NCI-H69 (cell line): ENCODE data around the gene TOMM40.
"Not testable (repeated sequence)": the region's sequence is repeated elsewhere in the genome, so short reads cannot be mapped to it uniquely, and the experiment has no call there.

ENCODE experiments used
- DNase-seq: peaks from one replicate; lab custom pipeline; 2025; lab: John Stamatoyannopoulos, UW

Gene TOMM40

DNA sequence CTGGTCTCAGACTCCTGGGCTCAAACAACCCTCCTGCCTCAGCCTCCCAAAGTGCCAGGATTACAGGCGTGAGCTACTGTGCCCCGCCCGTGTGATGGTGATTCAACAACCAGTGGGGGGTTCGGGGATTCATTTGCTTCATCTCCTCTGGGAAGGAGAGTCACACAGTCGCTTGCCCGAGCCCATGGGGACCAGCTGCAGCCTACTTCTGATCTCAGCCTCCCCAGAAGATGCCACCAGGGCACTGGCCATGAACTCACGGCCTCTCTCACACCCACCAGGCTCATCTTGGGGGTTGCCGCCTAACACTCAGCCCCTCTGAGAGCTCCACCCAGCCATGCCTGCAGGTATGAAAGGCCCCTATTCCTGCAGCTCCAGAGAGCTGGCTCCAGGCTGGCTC is 6.8 kb downstream of the TOMM40 start:
- no peak for DNase-seq

DNA sequence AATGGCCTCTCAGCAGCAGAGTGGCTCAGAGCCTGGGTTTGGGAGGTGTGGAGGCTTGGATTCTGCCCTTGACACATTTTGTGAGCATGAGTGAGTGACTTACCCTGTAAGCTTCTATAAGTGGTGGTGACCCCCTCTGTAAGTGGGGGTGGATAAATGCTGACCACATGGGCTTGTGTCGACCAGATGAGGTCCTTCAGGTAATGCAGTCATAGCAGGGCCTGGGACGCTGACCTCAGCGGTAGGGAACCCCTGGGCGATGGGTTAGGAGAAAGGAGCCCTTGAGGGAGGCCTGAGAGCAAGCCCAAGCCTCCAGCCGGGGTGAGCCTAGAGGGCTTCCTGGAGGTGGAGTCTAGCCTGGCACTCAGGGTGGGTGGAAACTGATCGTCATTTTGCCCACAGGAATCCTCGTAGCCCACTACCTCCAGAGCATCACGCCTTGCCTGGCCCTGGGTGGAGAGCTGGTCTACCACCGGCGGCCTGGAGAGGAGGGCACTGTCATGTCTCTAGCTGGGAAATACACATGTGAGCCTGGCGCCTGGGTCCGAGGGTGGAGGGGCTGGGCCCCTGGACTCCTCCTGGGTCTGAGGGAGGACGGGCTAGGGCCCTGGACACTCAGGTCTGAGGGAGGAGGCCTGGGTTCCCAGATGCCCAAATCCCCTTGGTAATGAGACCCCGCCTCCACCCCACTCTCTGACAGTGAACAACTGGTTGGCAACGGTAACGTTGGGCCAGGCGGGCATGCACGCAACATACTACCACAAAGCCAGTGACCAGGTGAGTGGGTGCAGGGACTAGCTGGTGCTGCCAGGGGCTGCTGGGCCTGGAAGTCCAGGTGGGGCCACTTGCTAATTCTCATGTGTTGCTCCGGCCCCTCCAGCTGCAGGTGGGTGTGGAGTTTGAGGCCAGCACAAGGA is 9.5 kb downstream of the TOMM40 start:
- DNase-seq: no peak

DNA sequence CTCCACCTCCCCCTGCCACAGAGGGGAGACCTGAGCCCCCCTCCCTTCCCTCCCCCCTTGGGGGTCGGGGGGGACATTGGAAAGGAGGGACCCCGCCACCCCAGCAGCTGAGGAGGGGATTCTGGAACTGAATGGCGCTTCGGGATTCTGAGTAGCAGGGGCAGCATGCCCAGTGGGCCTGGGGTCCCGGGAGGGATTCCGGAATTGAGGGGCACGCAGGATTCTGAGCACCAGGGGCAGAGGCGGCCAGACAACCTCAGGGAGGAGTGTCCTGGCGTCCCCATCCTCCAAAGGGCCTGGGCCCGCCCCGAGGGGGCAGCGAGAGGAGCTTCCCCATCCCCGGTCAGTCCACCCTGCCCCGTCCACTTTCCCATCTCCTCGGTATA is 12.2 kb downstream of the TOMM40 start:
- no peak for DNase-seq

DNA sequence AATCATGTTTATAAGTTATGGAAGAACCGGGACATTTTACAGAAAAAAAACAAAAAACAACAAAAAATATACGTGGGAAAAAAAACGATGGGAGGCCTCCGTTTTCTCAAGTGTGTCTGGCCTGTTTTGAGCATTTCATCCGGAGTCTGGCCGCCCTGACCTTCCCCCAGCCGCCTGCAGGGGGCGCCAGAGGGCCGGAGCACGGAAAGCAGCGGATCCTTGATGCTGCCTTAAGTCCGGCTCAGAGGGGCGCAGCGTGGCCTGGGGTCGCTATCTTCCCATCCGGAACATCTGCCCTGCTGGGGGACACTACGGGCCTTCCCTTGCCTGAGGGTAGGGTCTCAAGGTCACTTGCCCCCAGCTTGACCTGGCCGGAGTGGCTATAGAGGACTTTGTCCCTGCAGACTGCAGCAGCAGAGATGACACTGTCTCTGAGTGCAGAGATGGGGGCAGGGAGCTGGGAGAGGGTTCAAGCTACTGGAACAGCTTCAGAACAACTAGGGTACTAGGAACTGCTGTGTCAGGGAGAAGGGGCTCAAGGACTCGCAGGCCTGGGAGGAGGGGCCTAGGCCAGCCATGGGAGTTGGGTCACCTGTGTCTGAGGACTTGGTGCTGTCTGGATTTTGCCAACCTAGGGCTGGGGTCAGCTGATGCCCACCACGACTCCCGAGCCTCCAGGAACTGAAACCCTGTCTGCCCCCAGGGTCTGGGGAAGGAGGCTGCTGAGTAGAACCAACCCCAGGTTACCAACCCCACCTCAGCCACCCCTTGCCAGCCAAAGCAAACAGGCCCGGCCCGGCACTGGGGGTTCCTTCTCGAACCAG is 12.8 kb downstream of the TOMM40 start:
- peak; percentile 54 for DNase-seq

DNA sequence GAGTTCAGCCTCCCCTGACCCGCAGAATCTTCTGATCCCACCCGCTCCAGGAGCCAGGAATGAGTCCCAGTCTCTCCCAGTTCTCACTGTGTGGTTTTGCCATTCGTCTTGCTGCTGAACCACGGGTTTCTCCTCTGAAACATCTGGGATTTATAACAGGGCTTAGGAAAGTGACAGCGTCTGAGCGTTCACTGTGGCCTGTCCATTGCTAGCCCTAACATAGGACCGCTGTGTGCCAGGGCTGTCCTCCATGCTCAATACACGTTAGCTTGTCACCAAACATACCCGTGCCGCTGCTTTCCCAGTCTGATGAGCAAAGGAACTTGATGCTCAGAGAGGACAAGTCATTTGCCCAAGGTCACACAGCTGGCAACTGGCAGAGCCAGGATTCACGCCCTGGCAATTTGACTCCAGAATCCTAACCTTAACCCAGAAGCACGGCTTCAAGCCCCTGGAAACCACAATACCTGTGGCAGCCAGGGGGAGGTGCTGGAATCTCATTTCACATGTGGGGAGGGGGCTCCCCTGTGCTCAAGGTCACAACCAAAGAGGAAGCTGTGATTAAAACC is 13.5 kb downstream of the TOMM40 start:
- peak; percentile 36 for DNase-seq

DNA sequence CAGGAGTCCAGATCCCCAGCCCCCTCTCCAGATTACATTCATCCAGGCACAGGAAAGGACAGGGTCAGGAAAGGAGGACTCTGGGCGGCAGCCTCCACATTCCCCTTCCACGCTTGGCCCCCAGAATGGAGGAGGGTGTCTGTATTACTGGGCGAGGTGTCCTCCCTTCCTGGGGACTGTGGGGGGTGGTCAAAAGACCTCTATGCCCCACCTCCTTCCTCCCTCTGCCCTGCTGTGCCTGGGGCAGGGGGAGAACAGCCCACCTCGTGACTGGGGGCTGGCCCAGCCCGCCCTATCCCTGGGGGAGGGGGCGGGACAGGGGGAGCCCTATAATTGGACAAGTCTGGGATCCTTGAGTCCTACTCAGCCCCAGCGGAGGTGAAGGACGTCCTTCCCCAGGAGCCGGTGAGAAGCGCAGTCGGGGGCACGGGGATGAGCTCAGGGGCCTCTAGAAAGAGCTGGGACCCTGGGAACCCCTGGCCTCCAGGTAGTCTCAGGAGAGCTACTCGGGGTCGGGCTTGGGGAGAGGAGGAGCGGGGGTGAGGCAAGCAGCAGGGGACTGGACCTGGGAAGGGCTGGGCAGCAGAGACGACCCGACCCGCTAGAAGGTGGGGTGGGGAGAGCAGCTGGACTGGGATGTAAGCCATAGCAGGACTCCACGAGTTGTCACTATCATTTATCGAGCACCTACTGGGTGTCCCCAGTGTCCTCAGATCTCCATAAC is 14.5 kb downstream of the TOMM40 start, which contains the start of gene APOE:
Gene APOE, plus strand, starts transcription at position 360 of the 724 bp plus-strand sequence. CDS start 829 bp downstream, outside the sequence.
- peak; percentile 40 for DNase-seq

DNA sequence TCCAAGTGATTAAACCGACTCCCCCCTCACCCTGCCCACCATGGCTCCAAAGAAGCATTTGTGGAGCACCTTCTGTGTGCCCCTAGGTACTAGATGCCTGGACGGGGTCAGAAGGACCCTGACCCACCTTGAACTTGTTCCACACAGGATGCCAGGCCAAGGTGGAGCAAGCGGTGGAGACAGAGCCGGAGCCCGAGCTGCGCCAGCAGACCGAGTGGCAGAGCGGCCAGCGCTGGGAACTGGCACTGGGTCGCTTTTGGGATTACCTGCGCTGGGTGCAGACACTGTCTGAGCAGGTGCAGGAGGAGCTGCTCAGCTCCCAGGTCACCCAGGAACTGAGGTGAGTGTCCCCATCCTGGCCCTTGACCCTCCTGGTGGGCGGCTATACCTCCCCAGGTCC is 16.6 kb downstream of the TOMM40 start:
- DNase-seq: no peak

DNA sequence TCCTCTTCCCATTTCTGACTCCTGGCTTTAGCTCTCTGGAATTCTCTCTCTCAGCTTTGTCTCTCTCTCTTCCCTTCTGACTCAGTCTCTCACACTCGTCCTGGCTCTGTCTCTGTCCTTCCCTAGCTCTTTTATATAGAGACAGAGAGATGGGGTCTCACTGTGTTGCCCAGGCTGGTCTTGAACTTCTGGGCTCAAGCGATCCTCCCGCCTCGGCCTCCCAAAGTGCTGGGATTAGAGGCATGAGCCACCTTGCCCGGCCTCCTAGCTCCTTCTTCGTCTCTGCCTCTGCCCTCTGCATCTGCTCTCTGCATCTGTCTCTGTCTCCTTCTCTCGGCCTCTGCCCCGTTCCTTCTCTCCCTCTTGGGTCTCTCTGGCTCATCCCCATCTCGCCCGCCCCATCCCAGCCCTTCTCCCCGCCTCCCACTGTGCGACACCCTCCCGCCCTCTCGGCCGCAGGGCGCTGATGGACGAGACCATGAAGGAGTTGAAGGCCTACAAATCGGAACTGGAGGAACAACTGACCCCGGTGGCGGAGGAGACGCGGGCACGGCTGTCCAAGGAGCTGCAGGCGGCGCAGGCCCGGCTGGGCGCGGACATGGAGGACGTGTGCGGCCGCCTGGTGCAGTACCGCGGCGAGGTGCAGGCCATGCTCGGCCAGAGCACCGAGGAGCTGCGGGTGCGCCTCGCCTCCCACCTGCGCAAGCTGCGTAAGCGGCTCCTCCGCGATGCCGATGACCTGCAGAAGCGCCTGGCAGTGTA is 17.2 kb downstream of the TOMM40 start:
- DNase-seq: no peak

DNA sequence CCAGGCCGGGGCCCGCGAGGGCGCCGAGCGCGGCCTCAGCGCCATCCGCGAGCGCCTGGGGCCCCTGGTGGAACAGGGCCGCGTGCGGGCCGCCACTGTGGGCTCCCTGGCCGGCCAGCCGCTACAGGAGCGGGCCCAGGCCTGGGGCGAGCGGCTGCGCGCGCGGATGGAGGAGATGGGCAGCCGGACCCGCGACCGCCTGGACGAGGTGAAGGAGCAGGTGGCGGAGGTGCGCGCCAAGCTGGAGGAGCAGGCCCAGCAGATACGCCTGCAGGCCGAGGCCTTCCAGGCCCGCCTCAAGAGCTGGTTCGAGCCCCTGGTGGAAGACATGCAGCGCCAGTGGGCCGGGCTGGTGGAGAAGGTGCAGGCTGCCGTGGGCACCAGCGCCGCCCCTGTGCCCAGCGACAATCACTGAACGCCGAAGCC is 17.8 kb downstream of the TOMM40 start:
- no peak for DNase-seq

DNA sequence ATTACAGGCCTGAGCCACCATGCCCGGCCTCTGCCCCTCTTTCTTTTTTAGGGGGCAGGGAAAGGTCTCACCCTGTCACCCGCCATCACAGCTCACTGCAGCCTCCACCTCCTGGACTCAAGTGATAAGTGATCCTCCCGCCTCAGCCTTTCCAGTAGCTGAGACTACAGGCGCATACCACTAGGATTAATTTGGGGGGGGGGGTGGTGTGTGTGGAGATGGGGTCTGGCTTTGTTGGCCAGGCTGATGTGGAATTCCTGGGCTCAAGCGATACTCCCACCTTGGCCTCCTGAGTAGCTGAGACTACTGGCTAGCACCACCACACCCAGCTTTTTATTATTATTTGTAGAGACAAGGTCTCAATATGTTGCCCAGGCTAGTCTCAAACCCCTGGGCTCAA is 18.7 kb downstream of the TOMM40 start:
- no peak for DNase-seq

DNA sequence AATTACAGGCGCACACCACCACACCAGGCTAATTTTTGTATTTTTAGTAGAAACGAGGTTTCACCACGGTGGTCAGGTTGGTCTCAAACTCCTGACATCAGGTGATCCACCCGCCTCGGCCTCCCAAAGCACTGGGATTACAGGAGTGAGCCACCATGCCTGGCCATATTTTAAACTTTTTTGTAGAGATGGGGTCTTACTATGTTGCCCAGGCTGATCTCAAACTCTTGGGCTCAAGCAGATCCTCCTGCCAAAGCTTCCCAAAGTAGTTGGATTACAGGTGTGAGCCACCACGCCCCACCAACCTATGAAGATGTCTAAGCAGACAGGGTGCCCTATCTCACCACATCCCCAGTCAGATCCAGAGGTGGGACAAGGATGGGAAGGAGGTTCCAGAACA is 20.8 kb downstream of the TOMM40 start:
- not testable (repeated sequence) for DNase-seq

DNA sequence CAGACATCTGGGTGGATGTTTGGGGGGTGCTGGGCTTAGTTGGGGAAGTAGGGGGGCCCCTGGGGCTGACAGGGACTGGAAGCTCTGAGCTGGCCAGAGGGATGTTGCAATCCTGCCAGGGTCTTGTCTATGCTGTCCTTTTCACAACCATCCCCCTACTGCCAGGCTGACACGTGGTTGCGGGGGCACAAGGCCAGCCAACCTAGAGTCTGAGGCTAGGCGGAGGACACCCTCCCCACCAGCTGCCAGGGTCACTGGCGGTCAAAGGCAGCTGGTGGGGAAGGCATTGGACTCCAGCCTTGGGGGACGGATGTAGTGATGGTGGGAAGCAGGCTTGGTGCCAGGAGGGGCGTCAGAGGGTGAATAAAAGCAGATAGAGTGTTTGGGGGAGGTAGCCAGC is 21.8 kb downstream of the TOMM40 start:
- no peak for DNase-seq

DNA sequence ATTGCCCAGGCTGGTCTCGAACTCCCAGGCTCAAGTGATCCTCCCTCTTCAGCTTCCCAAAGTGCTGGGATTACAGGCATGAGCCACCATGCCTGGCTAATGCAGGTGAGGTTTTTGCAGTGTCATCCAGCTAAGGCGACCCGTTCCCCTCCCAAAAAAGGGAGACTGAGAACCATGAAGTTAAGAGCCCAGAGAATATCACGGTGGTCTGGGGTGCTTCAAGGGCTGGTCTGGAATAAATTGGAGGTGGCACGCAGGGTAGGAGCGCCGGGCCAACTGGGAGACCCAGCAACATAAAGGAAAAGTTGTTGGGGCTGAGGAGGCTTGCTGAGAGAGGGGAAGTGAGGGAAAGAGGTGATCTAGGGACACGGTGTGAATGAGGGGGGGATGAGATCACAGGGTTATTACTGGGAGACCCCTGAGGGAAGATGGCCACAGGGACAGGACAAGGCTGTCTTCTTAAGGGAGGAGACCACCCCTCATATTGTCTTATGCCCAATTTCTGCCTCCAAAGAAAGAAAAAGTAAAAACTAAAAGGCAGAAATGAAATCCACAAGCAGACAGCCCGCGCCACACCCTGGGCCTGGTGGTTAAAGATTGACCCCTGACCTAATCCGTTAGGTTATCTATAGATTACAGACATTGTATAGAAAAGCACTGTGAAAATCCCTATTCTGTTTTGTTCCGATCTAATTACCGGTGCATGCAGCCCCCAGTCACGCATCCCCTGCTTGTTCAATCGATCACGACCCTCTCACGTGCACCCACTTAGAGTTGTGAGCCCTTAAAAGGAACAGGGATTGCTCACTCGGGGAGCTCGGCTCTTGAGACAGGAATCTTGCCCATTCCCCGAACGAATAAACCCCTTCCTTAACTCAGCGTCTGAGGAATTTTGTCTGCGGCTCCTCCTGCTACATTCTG is 22.7 kb downstream of the TOMM40 start:
- DNase-seq: not testable (repeated sequence)

DNA sequence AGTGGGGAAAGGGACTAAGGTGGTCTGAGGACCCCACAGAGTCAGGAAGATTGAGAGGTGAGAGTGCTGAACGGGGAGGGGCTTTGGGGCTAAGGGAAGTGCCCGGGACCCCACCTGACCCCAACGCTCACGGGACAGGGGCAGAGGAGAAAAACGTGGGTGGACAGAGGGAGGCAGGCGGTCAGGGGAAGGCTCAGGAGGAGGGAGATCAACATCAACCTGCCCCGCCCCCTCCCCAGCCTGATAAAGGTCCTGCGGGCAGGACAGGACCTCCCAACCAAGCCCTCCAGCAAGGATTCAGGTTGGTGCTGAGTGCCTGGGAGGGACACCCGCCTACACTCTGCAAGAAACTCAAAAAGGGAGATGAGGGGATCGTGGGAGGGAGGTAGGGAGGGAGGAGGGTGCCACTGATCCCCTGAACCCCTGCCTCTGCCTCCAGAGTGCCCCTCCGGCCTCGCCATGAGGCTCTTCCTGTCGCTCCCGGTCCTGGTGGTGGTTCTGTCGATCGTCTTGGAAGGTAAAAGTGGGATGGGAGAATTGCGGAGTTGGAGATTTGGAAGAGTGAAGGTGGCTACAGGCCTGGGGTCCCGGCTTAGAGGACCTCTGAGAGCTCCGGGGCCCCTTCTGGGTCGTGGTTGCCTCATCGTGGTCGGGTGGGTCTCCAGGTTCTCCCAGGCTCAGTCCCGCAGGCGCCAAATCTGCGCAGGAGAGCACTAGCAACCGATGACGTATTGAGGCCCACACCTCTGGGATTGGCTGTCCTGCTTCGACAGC is 23.6 kb downstream of the TOMM40 start, which contains the start of gene APOC1:
Gene APOC1, plus strand, starts transcription at position 176 of the 774 bp plus-strand sequence. Its CDS starts 284 bp downstream, at position 460.
- DNase-seq: peak; percentile 92

DNA sequence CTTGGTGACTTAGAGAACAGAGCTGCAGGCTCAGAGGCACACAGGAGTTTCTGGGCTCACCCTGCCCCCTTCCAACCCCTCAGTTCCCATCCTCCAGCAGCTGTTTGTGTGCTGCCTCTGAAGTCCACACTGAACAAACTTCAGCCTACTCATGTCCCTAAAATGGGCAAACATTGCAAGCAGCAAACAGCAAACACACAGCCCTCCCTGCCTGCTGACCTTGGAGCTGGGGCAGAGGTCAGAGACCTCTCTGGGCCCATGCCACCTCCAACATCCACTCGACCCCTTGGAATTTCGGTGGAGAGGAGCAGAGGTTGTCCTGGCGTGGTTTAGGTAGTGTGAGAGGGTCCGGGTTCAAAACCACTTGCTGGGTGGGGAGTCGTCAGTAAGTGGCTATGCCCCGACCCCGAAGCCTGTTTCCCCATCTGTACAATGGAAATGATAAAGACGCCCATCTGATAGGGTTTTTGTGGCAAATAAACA is 33.2 kb downstream of the TOMM40 start:
- no peak for DNase-seq

DNA sequence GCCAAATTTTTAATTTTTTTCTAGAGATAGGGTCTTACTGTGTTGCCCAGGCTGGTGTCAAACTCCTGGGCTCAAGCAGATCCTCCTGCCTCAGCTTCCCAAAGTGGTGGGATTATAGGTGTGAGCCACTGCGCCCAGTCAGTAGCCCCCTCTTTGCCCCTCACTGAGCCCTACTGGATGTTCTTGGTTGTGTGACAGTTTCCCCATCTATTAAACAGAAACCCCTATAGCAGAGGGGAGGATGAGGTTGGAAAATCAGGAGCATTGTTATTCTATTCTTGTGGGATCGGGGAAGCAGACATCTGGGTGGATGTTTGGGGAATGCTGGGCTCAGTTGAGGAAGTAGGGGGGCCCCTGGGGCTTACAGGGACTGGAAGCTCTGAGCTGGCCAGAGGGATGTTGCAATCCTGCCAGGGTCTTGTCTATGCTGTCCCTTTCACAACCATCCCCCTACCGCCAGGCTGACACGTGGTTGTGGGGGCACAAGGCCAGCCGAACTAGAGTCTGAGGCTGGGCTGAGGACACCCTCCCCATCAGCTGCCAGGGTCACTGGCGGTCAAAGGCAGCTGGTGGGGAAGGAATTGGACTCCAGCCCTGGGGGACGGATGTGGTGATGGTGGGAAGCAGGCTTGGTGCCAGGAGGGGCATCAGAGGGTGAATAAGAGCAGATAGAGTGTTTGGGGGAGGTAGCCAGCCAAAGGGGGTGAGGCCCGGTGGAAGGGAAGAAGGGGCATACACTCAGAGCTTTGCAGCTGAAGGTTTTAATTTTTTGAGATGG is 34.2 kb downstream of the TOMM40 start:
- DNase-seq: no peak

DNA sequence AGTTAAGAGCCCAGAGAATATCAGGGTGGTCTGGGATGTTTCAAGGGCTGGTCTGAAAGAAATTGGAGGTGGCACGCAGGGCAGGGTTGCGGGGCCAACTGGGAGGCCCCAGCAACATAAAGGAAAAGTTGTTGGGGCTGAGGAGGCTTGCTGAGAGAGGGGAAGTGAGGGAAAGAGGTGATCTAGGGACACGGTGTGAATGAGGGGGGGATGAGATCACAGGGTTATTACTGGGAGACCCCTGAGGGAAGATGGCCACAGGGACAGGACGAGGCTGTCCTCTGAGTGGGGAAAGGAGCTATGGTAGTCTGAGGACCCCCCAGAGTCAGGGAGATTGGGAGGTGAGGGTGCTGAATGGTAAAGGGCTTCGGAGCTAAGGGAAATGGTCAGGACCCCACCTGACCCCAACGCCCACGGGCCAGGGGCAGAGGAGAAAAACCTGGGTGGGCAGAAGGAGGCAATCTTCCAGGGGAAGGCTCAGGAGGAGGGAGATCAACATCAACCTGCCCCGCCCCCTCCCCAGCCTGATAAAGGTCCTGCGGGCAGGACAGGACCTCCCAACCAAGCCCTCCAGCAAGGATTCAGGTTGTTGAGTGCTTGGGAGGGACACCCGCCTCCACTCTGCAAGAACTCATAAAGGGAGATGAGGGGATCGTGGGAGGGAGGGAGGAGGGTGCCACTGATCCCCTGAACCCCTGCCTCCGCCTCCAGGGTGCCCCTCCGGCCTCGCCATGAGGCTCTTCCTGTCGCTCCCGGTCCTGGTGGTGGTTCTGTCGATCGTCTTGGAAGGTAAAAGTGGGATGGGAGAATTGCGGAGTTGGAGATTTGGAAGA is 35.4 kb downstream of the TOMM40 start:
- not testable (repeated sequence) for DNase-seq
